OCI-LY7 (cell line): Measurements from ENCODE around the gene MYO9A. TPM values are rescaled to one million over a fixed set of nuclear protein-coding genes. Genes with fewer than 3 reads are reported as not detected.

Experiments
- BruUV-seq: library from RNA; stranded (reverse); fragments of 400-500 nt; replicated peaks from 2 replicates; lab custom pipeline; 2021; lab: Mats Ljungman, UMichigan
- CTCF ChIA-PET: fragments of 300-600 bp; sonication (Branson Sonifier 250); formaldehyde crosslinking; loops from one replicate; lab custom pipeline; 2022; ENCODE audit warnings: antibody characterized with exemption; ENCODE audit not compliant: unreplicated experiment; lab: Charles Lee
- POLR2A ChIA-PET: fragments of 300-600 bp; sonication (Branson Sonifier 250); formaldehyde crosslinking; loops from one replicate; lab custom pipeline; 2022; ENCODE audit warnings: antibody characterized with exemption; lab: Charles Lee
- DNase-seq: peaks from one replicate; pipeline ENCODE4 v3.0.0-alpha.2; 2015; ENCODE audit warnings: low spot score
- H2AFZ ChIP-seq: fragments of 200-600 bp; sonication (generic), shearing (Covaris generic); 2 replicates; pipeline ENCODE4 v1.6.1; 2014; ENCODE audit warnings: mild to moderate bottlenecking, antibody characterized with exemption, low read length, moderate library complexity
- H3K27ac ChIP-seq: fragments of 200-600 bp; sonication (generic); 2 replicates; pipeline ENCODE4 v1.5.1; 2014; ENCODE audit warnings: mixed run types, low read depth, mild to moderate bottlenecking, moderate library complexity, low read length, inconsistent platforms; ENCODE audit not compliant: poor library complexity, severe bottlenecking
- H3K36me3 ChIP-seq: fragments of 200-600 bp; sonication (generic); 2 replicates; pipeline ENCODE4 v1.6.1; 2014; ENCODE audit warnings: mild to moderate bottlenecking, antibody characterized with exemption, low read length, moderate library complexity, mixed read lengths; ENCODE audit not compliant: insufficient read depth
- H3K4me1 ChIP-seq: fragments of 200-600 bp; sonication (generic); 2 replicates; pipeline ENCODE4 v1.5.1; 2014; ENCODE audit warnings: mild to moderate bottlenecking, low read length; ENCODE audit not compliant: insufficient read depth, poor library complexity, severe bottlenecking
- H3K4me2 ChIP-seq: fragments of 200-600 bp; sonication (generic); 2 replicates; pipeline ENCODE4 v1.6.1; 2014; ENCODE audit warnings: mild to moderate bottlenecking, low read length
- H3K4me3 ChIP-seq: fragments of 200-600 bp; sonication (generic); 2 replicates; pipeline ENCODE4 v1.5.1; 2014; ENCODE audit warnings: mild to moderate bottlenecking, low read depth, low read length; ENCODE audit not compliant: poor library complexity, severe bottlenecking
- H3K79me2 ChIP-seq: fragments of 200-600 bp; sonication (generic); 2 replicates; pipeline ENCODE4 v1.6.1; 2016; ENCODE audit warnings: low read depth, mild to moderate bottlenecking, low read length, moderate library complexity, mixed read lengths; ENCODE audit not compliant: insufficient read depth
- H3K9me2 ChIP-seq: fragments of 200-600 bp; sonication (generic); 2 replicates; pipeline ENCODE4 v1.6.1; 2016; ENCODE audit warnings: mild to moderate bottlenecking, low read length, mixed read lengths; ENCODE audit not compliant: insufficient read depth
- H3K9me3 ChIP-seq: fragments of 200-600 bp; sonication (generic); 2 replicates; pipeline ENCODE4 v1.6.1; 2014; ENCODE audit warnings: mild to moderate bottlenecking, mixed run types, low read length, mixed read lengths
- H4K20me1 ChIP-seq: fragments of 200-600 bp; sonication (generic); 2 replicates; pipeline ENCODE4 v1.6.1; 2014; ENCODE audit warnings: mild to moderate bottlenecking, antibody characterized with exemption, low read length, moderate library complexity, mixed read lengths; ENCODE audit not compliant: insufficient read depth
- CTCF ChIP-seq: fragments of 200-600 bp; sonication (generic); conservative IDR thresholded peaks from 2 replicates; pipeline ENCODE4 v1.5.1; 2014; ENCODE audit warnings: mild to moderate bottlenecking, antibody characterized with exemption, low read length, moderate library complexity, mixed read lengths
- EZH2phosphoT487 ChIP-seq: fragments of 200-600 bp; sonication (generic); IDR thresholded peaks from 2 replicates; pipeline ENCODE4 v1.6.1; 2018; ENCODE audit warnings: low read depth, borderline replicate concordance, mild to moderate bottlenecking, mixed run types, antibody characterized with exemption, low read length, moderate library complexity, mixed read lengths
- intact Hi-C: fragments of 100-400 bp; cut with micrococcal nuclease; formaldehyde crosslinking; loops from one replicate; pipeline ENCODE4 v1.10.0; 2022; ENCODE audit not compliant: unreplicated experiment
- total RNA-seq, 2 experiments: library from RNA; depleted of rRNA in 1 of 2; stranded (reverse); fragments of >200 nt in 1 of 2; shearing (Covaris generic) in 1 of 2; gene quantifications; 2 replicates each; pipeline ENCODE4 v1.2.3, GENCODE V29; 2014 to 2022

Gene MYO9A
- total RNA-seq, 2 experiments from 2014 or later: 26.4 to 125 TPM

DNA sequence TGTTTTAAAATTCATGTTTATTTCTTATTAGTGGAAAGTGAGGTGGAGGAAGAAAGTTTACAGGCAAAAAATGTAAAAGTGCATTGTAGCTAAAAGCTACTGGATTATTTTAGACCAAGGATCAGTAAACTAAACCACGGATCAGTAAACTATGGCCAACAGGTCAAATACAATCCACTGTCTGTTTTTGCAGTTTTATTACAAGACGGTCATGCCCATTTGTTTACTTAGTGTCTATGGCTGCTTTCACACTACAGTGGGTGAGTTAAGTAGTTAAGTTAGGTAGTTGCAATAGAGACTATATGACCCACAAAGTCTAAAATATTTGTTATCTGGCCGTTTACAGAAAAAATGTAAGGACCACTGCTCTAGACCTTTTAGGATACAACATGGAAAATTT lies 225.6 kb downstream of the MYO9A start:
- intact Hi-C loops: loop anchor here (5.0 kb wide), 1 partner anchor 265 kb away; no protein-coding TSS in a partner anchor
- Histone ChIP-seq H2AFZ (no peak overlapping the region), H3K4me3 (no peak overlapping the region), H3K9me2 (no peaks in the 10 kb centered on the region), H3K36me3 (peaks cover 24% of the 10 kb centered on the region), H4K20me1 (no peaks in the 10 kb centered on the region), H3K27ac (no peak overlapping the region), H3K79me2 (no peaks in the 10 kb centered on the region), H3K9me3 (no peaks in the 10 kb centered on the region), H3K4me2 (no peak overlapping the region), H3K4me1 (peaks cover 5% of the 10 kb centered on the region)
- no TSS peak for BruUV-seq
- no peak for TF ChIP-seq EZH2phosphoT487
- no peak for DNase-seq
- POLR2A ChIA-PET: interaction anchor here (0.6 to 2.1 kb wide), 2 partner anchors 11 to 33 kb away, joined by 3 to 6 read pairs; no protein-coding TSS in a partner anchor
- CTCF ChIA-PET: no interaction called here

GRCh38 chr15:71891026-71891425 lies 226.9 kb downstream of the MYO9A start:
- H4K20me1 ChIP-seq: no peaks in the 10 kb centered on the region
- CTCF ChIA-PET: interaction anchor here (0.9 kb wide), 1 partner anchor 9 kb away, joined by 3 read pairs; no protein-coding TSS in a partner anchor
- no peak overlapping the region for H2AFZ ChIP-seq
- no peaks in the 10 kb centered on the region for H3K9me2 ChIP-seq
- no peaks in the 10 kb centered on the region for H3K79me2 ChIP-seq
- TF ChIP-seq EZH2phosphoT487 (no peak), CTCF (no peak)
- peaks cover 5% of the 10 kb centered on the region for H3K4me1 ChIP-seq
- POLR2A ChIA-PET: interaction anchor here (1.2 kb wide), 1 partner anchor 10 kb away, joined by 6 read pairs; no protein-coding TSS in a partner anchor
- no TSS peak for BruUV-seq
- no peaks in the 10 kb centered on the region for H3K9me3 ChIP-seq
- H3K36me3 ChIP-seq: peaks cover 22% of the 10 kb centered on the region; the same call in 1 of the 2 replicates
- no peak overlapping the region for H3K4me3 ChIP-seq
- DNase-seq: peak; percentile 2
- no peak overlapping the region for H3K4me2 ChIP-seq
- no peak overlapping the region for H3K27ac ChIP-seq
- intact Hi-C loops: loop anchor here (5.0 kb wide), 1 partner anchor 266 kb away; no protein-coding TSS in a partner anchor

GRCh38 chr15:71889947-71890346 lies 228.0 kb downstream of the MYO9A start:
- BruUV-seq: no TSS peak
- H4K20me1 ChIP-seq: no peaks in the 10 kb centered on the region
- H3K79me2 ChIP-seq: no peaks in the 10 kb centered on the region
- CTCF ChIA-PET: no interaction called here
- no peaks in the 10 kb centered on the region for H3K9me3 ChIP-seq
- intact Hi-C loops: loop anchor here (5.0 kb wide), 1 partner anchor 267 kb away; no protein-coding TSS in a partner anchor
- H3K36me3 ChIP-seq: peaks cover 29% of the 10 kb centered on the region; the same call in 1 of the 2 replicates
- H3K9me2 ChIP-seq: no peaks in the 10 kb centered on the region
- H3K4me2 ChIP-seq: no peak overlapping the region
- no peak for TF ChIP-seq CTCF
- TF ChIP-seq EZH2phosphoT487: no peak
- peaks cover 5% of the 10 kb centered on the region for H3K4me1 ChIP-seq
- no peak overlapping the region for H3K27ac ChIP-seq
- no peak overlapping the region for H2AFZ ChIP-seq
- H3K4me3 ChIP-seq: no peak overlapping the region
- DNase-seq: no peak
- POLR2A ChIA-PET: interaction anchor here (0.7 kb wide), 1 partner anchor 9 kb away, joined by 5 read pairs; no protein-coding TSS in a partner anchor
